ENCODE measurements around the gene CDH4.

- TF ChIP-seq POLR2A (IDR thresholded peaks at IDR 0.05) (no peak), POLR2AphosphoS5 (IDR thresholded peaks at IDR 0.05) (no peak), EP300 (IDR thresholded peaks at IDR 0.05) (no peak)
- TF ChIP-seq, protein P1, sequence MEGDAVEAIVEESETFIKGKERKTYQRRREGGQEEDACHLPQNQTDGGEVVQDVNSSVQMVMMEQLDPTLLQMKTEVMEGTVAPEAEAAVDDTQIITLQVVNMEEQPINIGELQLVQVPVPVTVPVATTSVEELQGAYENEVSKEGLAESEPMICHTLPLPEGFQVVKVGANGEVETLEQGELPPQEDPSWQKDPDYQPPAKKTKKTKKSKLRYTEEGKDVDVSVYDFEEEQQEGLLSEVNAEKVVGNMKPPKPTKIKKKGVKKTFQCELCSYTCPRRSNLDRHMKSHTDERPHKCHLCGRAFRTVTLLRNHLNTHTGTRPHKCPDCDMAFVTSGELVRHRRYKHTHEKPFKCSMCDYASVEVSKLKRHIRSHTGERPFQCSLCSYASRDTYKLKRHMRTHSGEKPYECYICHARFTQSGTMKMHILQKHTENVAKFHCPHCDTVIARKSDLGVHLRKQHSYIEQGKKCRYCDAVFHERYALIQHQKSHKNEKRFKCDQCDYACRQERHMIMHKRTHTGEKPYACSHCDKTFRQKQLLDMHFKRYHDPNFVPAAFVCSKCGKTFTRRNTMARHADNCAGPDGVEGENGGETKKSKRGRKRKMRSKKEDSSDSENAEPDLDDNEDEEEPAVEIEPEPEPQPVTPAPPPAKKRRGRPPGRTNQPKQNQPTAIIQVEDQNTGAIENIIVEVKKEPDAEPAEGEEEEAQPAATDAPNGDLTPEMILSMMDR (IDR thresholded peaks at IDR 0.05): no peak
These were observed 286.3 kb downstream of the CDH4 start for GRCh38 chr20:61538183-61538942.
